Brain microvascular endothelial cell (primary cell): ENCODE measurements around the gene BCR.

Experiments used
- DNase-seq: peaks from one replicate; pipeline ENCODE4 v3.0.0-alpha.2; 2020
- H3K27ac ChIP-seq: fragments of 250-450 bp; sonication (Bioruptor Pico); 2 replicates; pipeline ENCODE4 v1.5.1; 2020; ENCODE audit warnings: mild to moderate bottlenecking, moderate library complexity
- H3K27me3 ChIP-seq: fragments of 250-450 bp; sonication (Bioruptor Pico); replicated peaks from 2 replicates; pipeline ENCODE4 v1.5.1; 2020; ENCODE audit warnings: mild to moderate bottlenecking
- H3K36me3 ChIP-seq: fragments of 250-450 bp; sonication (Bioruptor Pico); replicated peaks from 2 replicates; pipeline ENCODE4 v1.5.1; 2020; ENCODE audit warnings: mild to moderate bottlenecking
- H3K4me3 ChIP-seq: 2 replicates; pipeline ENCODE4 v1.5.1; 2011; ENCODE audit warnings: low read depth, mild to moderate bottlenecking, control low read depth, low read length, moderate library complexity
- in situ Hi-C: cut with HindIII; loops from 2 replicates; pipeline ENCODE4 v1.10.0; 2017; ENCODE audit warnings: low sequenced_read_pairs, low pct_ligation_motif_present
- TF ChIP-seq, protein P1 (sequence below): IDR thresholded peaks from 2 replicates; pipeline ENCODE4 v1.5.1; 2011; ENCODE audit warnings: low read depth, mild to moderate bottlenecking, moderate library complexity, low read length, control low read depth, inconsistent platforms; ENCODE audit errors: missing control alignments

The BCR gene

DNA sequence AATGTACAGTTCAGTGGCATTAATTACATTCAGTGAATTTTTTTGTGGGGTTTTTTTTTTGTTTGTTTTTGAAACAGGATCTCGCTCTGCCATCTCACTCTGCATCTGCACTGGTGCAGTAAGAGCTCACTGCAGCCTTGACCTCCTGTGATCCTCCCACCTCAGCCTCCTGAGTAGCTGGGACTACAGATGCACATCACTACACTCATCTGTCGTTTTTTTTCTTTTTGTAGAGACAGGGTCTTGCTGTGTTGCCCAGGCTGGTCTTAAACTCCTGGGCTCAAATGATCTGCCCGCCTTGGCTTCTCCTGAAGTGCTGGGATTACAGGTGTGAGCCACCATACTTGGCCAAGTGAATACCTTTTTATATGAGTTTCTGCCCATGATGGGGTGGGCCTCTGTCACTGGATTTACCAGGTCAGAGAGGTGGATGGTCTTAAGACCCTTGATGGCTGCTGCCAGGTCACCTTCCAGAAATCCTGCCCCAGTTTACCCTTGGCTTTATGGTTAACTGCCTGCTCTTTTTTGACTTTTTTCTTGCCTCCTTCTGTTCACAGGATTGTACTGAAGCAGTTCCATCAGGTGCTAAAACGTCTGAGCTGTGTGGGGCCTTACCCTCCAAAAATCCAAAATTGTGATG lies 22.6 kb downstream of the BCR start:
- no peak for DNase-seq
- H3K4me3 ChIP-seq, result no peak overlapping the region
- TF ChIP-seq, protein P1, sequence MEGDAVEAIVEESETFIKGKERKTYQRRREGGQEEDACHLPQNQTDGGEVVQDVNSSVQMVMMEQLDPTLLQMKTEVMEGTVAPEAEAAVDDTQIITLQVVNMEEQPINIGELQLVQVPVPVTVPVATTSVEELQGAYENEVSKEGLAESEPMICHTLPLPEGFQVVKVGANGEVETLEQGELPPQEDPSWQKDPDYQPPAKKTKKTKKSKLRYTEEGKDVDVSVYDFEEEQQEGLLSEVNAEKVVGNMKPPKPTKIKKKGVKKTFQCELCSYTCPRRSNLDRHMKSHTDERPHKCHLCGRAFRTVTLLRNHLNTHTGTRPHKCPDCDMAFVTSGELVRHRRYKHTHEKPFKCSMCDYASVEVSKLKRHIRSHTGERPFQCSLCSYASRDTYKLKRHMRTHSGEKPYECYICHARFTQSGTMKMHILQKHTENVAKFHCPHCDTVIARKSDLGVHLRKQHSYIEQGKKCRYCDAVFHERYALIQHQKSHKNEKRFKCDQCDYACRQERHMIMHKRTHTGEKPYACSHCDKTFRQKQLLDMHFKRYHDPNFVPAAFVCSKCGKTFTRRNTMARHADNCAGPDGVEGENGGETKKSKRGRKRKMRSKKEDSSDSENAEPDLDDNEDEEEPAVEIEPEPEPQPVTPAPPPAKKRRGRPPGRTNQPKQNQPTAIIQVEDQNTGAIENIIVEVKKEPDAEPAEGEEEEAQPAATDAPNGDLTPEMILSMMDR, result no peak
- in situ Hi-C loops, result no loop called here
- H3K36me3 ChIP-seq, result peaks cover 12% of the 10 kb centered on the region
- no peak overlapping the region for H3K27ac ChIP-seq
- H3K27me3 ChIP-seq, result no peaks in the 10 kb centered on the region

DNA sequence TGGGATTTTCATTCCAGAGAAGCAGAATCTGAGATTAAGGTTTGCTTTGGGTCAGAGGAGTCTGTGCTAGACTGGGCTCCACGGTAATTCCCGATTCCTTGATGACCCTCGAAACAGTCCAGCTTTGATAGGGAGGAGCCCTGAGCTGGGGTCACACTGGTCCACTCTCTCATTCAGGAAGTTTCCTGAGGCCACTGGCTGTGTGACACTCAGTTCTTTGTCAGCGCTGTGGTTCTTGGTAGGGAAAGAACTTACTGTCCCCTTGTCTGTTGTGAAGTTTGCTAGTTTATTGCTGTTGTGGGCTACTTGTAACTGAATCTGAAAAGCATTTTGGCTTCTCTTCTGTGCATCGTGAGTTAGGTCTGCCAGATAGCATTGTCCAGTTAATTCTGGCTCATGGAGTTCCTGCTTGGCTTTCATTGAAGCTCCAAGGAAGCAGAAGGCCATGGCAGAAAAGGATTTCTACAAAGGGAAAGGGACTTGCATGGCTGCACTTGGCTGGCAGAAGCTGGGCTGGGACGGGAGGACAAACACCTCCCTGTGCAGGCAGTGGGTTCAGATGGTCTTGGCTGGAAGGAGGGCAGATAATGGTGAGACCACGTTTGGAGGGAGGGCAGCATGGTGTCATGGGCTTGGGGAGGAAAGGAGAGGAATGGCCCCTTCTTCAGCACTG lies 23.3 kb downstream of the BCR start:
- in situ Hi-C loops, result no loop called here
- Histone ChIP-seq H3K27me3 (no peaks in the 10 kb centered on the region), H3K4me3 (no peak overlapping the region), H3K36me3 (peaks cover 12% of the 10 kb centered on the region), H3K27ac (peak overlapping the region; percentile 17)
- TF ChIP-seq, protein P1, result no peak
- no peak for DNase-seq

DNA sequence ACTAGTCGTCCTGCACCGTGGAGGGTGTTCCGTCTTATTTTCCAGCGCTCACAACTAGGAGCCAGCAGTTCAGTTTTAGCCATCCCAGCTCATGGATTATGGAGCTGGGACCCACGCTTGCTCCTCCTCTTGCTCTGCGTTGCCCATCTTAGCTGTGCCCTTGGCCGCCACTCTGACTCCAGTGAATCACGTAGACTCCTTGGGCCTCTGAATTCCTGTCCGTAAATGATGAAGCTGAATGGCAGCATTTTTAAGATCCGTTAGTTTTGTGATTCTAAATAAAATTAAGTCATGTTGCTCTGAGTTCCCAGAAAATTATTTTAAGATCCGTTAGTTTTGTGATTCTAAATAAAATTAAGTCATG lies 23.8 kb downstream of the BCR start:
- DNase-seq, result no peak
- Histone ChIP-seq H3K27ac (no peak overlapping the region), H3K36me3 (peaks cover 12% of the 10 kb centered on the region), H3K4me3 (no peak overlapping the region), H3K27me3 (no peaks in the 10 kb centered on the region)
- TF ChIP-seq, protein P1, result no peak
- in situ Hi-C loops, result no loop called here

DNA sequence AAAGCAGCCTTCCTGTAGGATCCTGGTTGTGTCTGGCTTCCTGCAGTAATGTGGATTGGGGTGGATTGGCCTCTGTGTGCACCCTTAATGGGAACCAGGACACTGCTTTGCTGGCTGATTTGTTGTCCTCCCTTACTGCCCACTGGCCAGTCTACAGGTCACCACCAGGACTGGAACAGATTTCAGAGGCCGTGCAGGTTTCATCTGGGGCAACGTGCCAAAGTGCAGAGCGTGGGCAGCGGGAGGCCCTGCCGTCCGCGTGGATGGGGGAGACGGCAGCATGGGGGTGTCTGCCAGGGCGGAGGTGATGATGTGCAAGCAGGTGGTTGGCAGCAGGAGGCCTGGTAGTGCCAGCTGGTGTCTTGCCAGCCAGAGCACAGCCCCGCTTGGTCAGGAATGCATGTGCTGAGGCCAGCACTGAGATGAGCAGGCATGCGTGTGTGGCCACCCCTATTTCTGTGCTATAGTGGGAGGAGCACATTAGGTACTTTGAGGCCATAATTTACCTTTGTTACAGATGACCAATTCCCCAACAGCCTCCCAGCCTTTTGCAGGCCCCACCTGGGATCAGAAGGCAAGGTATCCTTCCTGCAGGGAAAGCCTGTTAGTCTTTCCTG lies 24.3 kb downstream of the BCR start:
- Histone ChIP-seq H3K4me3 (no peak overlapping the region), H3K36me3 (peaks cover 12% of the 10 kb centered on the region), H3K27me3 (no peaks in the 10 kb centered on the region), H3K27ac (no peak overlapping the region)
- in situ Hi-C loops, result no loop called here
- TF ChIP-seq, protein P1, result no peak
- no peak for DNase-seq

DNA sequence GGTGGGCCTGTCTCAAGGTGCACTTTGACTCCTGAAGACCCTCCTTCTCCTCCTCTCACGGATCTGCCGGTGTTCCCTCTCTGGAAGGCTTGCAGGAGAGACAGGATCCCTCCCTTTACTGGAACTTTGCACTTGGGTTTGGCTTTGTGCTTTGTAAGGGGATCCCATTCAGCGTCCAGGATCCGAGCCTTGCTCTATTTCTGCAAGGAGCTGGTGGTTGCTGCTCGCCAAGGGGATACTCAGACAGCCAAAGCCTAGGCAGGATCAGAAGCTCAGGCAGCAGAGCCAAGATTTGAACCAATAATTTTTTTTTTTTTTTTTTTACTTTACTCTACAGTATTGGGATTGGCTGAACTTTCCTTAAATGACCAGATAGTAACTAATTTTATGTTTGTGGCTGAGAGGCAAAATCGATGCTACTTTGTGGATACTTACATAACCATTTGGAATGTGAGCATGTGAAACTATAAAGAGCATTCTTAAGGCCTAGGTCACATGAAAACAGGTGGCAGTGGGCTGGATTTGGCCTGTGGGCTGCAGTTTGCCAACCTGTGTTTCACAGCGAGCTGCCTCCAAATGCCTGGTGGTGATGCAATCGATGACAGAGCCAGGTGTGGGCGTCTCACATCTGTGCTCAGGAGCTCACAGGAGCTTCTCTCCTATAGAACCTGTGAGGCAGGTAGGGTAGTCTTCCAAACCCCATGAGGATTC lies 25.2 kb downstream of the BCR start:
- Histone ChIP-seq H3K36me3 (peaks cover 12% of the 10 kb centered on the region), H3K4me3 (no peak overlapping the region), H3K27ac (peak overlapping the region; percentile 25), H3K27me3 (no peaks in the 10 kb centered on the region)
- in situ Hi-C loops, result no loop called here
- no peak for DNase-seq
- TF ChIP-seq, protein P1, result no peak
